GF-D8 (cell line): ENCODE results near the gene HK1.

Experiments
- DNase-seq: peaks from one replicate; lab custom pipeline; 2025; lab: John Stamatoyannopoulos, UW

Gene HK1

DNA sequence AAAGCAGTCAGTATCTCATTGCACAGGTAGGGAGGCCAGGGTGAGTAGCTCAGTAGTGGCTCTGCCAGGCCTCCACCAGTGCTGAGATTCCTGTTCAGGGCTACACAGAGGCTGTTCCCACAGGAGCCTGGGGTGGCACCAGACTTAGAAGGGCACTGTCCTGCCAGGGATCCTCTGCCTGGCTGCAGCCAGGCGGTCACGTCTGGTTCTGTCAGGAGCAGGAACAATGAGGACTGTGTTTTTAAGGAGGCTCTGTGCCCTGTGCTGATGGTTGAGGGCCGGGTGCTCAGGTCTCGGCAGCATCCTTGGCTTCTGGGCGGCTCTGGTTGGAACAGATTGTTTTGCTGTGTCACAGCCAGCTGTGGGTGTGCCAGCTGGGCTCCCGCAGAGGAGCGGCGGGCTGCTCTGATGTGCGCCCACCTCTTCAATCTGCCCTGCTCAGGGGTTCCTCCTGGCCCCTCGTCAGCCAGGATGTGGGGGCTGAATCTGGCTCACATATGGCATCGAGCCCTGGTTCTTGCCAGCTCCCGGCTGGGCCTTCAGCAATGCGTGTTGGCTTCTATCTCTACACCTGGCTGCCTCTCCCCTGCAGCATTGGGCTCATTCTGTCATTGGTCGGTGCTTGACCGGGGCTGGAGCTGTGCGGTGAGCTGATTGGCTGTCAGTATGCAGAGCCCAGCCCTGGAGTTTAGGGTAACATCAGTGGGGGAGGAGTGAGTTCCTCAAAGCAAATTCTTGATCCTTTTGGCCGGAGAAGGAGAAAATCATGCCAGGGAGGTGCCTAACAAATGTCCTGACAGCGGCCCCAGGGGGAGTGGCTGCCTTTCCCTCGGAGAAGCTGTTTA is 97.2 kb downstream of the HK1 start:
- no peak for DNase-seq

DNA sequence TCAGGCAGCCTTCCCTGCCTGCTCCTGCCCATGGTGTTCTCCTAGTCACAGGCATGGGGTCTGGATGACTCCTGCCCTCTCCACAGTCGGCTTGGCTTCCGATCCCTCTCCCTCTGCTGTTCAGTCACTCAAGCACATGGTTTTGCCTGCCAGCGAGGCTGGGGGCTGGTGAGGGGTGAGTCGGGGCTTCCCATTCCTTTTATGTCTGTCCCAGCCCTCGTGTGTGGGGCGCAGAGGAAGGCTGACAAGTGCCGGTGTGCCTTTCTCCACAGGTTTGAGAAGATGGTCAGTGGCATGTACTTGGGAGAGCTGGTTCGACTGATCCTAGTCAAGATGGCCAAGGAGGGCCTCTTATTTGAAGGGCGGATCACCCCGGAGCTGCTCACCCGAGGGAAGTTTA is 98.4 kb downstream of the HK1 start:
- DNase-seq, result no peak

DNA sequence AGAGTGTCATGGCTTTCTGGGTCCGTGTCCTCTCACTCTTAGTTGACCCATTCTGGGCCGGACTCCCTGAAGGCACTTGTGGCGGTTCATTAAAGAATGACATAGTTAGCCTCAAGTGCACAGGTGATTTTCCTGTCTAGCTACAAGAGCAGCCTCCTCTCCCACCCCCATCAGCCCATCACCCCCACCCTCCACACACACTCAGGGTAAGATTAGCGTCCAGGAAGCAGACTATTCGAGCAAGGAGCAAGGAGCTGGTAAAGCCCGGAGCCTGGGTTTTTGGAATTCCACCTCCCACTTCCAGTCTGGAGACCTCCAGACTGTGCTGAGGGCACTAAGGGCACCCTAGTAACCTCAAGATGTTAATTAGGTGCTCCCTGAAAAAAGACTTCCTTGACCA is 98.9 kb downstream of the HK1 start:
- DNase-seq, result no peak

DNA sequence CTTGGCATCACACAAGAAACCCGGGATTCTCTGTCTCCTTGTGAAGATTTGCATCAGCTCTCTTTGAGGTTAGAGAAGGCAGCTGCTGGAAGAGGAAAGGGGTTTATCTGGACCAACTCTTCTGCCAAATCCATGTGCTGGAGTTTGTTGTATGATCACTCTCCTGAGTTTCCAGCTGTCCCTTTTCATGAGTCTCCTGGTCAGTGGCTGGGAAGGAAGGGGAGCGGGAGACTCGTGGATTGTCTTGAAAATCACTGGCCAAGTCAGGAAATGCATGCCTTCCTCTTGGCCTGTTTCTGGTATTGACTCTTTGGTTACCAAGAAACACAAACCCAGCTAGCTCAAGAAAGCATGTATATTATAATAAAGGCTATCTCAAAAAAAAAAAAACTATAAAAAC is 99.6 kb downstream of the HK1 start:
- DNase-seq, result no peak

DNA sequence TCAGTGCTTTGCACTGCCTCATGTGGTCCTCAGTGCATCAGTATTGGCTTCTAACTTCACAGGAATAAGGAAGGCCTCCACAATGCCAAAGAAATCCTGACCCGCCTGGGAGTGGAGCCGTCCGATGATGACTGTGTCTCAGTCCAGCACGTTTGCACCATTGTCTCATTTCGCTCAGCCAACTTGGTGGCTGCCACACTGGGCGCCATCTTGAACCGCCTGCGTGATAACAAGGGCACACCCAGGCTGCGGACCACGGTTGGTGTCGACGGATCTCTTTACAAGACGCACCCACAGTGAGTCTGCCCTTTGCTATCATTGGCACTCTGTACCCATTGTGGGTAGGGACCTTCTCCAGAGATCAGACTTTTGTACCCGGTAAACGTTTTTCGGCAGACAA is 101.5 kb downstream of the HK1 start:
- DNase-seq, result no peak

DNA sequence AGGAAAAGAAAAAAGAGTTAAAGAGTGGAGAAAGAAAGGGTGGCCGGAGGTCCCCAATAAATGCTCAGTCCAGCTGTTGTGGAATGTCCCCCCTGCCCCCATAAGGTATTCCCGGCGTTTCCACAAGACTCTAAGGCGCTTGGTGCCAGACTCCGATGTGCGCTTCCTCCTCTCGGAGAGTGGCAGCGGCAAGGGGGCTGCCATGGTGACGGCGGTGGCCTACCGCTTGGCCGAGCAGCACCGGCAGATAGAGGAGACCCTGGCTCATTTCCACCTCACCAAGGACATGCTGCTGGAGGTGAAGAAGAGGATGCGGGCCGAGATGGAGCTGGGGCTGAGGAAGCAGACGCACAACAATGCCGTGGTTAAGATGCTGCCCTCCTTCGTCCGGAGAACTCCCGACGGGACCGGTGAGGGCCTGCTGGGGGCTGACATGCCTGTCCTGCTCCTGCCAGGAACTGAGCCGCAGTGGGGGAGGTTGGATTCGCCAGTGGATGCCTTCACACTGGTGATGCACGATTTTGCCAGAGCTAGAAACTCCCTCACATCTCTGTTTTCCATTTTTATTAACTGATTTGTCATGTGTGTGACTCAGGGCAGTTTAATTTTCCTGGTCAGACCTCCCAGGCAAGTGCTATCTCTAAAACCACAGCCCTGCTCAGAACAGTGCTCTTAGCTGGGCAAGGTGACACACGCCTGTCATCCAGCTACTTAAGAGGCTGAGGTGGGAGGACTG is 104.3 kb downstream of the HK1 start:
- no peak for DNase-seq

DNA sequence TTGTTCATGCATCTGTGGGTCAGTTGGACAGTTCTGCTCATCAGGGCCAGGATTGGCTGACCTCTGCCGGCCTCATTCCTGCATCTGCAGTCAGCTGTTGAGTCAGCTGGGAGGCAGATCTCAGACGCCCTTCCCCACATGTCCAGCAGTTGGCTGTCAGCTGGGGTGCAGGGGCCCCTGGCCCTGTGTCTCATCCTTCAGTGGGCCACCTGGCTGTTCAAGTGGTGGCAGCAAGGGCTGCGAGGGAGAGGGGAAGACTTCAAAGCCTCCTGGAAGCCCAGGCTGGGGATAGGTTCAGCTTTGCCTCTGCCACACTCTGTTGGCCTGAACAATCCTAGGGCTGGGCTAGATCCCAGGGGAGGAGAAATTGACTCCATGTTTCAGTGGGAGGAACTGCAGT is 105.3 kb downstream of the HK1 start:
- no peak for DNase-seq

DNA sequence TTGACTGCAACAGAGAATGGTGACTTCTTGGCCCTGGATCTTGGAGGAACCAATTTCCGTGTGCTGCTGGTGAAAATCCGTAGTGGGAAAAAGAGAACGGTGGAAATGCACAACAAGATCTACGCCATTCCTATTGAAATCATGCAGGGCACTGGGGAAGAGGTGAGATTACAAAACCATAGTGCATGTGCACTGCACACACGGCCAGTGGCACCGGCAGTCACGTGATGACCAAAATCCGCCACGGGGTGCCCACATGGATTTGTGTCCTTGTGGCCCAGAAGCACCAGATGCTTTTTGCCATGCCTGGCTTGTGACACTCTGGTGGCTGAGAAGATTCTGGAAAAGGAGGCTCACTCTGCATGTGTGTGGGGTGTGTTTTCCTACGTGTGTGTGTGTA is 106.0 kb downstream of the HK1 start:
- no peak for DNase-seq

DNA sequence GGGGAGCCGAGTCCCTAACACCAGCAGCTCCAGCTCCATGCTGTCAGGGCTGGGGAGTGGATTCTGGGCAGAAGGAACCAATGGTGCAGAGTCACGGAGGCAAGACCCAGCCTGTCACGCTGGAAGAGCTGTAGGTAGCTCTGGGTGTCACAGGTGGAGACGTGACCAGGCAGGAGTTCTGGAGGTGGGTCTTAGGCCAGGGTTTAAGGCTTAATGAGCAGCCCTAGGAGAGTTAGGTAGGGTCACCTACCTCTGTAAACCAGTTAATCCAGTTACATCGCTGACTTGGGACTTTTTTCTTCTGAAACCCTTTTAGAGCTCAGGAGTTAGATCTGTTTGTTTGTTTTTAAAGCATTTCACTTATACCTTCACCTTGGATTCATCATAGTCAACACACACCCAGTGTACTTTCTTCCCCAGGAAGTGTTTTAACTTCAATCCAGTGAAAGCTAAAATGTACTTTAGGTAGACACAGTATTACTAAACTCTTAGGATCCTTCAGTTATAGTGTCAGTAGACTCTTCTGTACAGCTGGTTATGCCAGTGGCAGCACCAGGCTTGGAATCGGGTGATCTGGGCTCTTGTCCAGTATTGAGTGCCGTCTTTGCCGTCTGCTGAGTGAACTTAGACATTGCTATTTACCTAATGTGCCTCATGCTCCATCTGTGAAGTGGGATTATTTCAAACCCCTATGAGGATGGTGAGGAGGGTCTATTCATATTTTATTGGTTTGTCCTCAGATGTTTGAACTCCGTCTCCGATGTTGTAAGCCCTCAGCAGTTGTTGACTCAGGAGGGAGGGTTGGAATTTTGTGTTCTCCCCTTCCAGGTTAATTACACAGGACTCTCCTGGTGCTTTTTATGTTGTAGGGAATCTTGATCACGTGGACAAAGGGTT is 107.4 kb downstream of the HK1 start:
- no peak for DNase-seq

DNA sequence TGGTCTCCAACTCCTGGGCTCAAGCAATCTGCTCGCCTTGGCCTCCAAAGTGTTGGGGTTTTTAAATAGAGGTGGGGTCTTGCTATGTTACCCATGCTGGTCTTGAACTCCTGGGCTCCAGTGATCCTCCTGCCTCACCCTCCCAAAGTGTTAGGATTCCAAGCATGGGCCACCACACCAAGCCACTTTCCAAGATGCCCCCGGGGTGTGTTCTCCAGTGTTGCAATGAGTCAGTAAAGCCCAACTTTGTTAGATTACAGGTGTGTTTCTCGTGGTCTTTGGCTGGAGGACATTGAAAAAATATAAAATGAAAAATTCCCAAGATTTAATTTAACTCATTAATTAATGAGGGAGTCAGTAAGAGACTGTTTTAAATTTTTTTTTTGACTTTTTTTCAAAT is 109.2 kb downstream of the HK1 start:
- no peak for DNase-seq

DNA sequence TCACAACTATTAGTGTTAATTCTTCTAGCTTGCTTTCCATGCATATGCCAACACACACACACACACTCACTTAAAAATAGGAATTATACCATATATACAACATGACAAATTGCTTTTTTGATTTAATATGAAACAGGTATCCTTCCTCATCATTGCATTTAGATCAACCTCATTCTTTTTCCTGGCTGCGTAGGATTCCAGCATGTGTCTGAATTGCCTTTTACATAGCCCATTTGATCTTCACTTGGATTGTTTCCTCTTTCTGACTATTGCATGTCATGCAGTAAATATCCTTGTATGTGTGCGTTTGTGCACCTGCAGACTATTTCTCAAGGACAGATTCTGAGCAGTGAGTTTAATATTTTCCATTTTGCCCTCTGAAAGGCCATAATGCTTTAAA is 110.2 kb downstream of the HK1 start:
- DNase-seq, result no peak

DNA sequence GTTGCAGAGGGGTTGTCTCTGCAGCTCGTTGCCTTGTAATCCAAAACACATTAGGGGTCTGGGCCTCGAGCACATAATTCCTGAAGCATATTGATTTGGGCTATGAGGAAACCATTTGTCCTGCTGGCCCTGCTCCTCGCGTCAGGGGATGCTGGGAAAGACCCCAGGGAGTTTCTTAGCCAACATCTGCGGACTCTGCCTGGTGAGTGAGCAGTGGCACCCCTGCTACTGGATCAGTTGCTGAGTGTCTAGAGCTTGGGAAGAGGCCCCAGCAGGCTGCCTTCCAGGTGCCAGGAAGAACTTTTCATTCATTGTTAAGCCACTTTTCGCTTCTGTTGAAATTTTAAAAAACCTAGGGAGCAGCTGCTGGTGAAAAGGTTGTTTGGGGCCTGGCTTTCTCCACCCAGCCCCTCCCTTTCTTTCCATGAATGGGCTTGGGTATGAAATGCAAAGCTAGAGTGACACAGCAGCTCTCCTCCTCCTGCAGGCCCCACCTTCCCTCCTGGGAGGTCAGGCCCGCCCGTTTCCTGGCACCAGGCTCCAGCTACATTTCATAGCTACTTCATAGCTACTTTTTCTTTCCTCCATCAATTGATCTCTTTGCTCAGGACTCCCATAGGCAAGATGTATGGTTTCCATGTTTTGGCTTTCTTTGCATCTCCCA is 111.7 kb downstream of the HK1 start:
- DNase-seq, result no peak

DNA sequence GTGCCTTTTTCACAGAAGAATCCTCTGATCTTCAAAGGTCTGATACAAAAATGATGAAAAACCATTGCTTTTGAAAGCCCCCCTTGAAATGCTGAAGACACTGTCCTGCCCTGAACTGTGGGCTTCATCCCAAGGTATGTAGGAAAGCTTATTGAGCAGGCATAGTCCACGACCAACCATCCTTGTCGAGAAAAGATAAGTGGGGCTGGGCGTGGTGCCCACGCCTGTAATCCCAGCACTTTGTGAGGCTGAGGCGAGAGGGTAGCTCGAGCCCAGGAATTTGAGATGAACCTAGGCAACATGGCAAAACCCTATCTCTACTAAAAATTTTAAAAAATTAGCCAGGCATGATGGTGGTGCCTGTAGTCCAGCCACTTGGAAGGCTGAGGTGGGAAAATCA is 112.9 kb downstream of the HK1 start:
- DNase-seq, result no peak

DNA sequence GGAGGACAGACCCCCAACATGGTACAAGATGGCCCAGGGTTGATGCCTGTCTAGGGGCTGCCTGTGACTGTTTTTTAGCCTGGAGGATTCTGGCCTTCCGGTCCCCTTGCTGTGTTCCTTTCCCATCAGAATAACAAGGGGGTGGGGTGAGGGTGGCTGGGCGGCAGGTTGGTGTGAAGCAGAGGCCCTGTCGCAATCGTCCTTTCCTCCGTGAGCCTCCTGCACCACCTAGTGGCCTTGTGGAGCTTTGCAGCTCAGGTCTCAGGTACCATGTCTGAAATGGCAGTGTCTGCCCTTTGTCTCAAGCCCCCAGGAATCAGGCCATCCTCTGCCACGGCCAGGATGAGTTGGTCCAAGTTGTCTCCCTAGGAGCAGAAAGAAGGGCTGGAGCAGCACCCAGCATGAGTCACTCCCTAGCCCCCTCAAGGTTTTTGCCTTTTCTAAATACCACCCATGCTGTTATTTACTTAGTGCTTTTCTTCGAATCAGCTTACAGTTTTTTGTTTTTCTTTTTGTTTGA is 114.2 kb downstream of the HK1 start:
- DNase-seq, result peak; percentile 43

DNA sequence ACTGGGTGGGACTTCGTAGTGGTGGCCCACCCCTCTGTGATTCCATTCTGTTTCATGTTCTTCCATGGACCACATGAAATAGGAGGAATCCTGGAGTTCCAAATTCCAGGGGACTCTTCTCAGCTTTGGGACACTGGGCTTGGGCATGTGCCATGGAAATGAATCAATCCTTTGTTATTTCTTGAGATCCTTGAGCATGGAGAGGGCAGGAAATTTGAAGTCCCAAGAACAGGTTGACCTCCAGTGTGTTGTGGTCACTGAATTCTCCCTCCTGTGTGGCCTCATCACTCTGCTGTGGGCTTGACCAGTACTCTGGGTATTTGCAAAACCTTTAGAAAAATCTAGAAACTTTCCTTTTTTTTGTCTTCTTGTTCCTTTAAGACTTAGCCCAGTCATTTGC is 115.7 kb downstream of the HK1 start:
- DNase-seq, result no peak

DNA sequence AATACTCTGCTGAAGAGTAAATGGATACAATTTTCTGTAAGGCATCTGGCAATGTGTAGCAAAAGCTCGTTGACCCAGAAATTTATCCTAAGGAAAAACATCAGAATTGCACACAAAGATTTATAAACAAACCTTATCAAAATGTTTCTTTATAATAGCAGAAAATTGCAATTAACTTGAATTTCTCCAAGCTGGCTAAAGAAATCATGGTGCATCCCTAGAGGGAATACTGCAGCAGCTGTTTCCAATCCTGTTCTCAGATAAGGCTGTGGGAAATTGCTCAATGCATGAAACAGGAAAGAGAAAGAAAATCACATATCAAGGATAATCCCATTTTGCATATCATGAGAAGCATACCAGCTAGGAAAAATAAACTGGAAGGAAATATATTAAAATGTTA is 119.7 kb downstream of the HK1 start:
- no peak for DNase-seq

DNA sequence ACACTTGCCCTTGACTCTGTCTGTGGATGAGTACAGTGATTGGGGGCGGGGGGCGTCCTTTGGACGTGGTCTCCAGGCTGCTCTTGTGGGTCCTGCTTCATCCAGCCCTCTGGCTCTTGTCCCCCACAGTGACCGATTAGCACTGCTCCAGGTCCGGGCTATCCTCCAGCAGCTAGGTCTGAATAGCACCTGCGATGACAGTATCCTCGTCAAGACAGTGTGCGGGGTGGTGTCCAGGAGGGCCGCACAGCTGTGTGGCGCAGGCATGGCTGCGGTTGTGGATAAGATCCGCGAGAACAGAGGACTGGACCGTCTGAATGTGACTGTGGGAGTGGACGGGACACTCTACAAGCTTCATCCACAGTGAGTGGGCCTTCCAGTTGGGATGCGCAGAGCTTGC is 120.2 kb downstream of the HK1 start:
- DNase-seq, result no peak

DNA sequence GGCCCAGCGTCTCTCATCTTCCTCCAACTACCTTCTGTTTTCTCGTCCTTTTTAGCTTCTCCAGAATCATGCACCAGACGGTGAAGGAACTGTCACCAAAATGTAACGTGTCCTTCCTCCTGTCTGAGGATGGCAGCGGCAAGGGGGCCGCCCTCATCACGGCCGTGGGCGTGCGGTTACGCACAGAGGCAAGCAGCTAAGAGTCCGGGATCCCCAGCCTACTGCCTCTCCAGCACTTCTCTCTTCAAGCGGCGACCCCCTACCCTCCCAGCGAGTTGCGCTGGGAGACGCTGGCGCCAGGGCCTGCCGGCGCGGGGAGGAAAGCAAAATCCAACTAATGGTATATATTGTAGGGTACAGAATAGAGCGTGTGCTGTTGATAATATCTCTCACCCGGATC is 122.6 kb downstream of the HK1 start:
- DNase-seq, result no peak

DNA sequence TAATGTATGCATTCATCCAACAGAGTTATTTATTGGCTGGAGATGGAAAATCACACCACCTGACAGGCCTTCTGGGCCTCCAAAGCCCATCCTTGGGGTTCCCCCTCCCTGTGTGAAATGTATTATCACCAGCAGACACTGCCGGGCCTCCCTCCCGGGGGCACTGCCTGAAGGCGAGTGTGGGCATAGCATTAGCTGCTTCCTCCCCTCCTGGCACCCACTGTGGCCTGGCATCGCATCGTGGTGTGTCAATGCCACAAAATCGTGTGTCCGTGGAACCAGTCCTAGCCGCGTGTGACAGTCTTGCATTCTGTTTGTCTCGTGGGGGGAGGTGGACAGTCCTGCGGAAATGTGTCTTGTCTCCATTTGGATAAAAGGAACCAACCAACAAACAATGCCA is 123.1 kb downstream of the HK1 start:
- no peak for DNase-seq

DNA sequence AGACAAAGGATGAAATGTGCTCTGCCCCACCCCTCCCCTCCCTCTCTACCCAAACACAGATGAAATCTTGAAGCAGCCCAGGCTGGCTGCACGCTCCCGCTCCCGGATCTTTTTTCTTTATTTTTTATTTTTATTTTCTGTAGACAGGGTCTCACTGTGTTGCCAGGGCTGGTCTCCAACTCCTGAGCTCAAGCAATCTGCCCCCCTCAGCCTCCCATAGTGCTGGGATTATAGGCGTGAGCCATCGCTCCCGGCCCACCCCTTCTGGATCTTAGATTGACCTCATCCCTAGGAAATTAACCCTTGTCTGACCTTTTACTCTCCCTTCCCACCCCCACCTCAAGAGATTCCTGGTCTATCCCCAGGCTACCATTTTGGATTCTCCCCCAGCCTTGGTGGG is 124.1 kb downstream of the HK1 start:
- DNase-seq, result no peak

DNA sequence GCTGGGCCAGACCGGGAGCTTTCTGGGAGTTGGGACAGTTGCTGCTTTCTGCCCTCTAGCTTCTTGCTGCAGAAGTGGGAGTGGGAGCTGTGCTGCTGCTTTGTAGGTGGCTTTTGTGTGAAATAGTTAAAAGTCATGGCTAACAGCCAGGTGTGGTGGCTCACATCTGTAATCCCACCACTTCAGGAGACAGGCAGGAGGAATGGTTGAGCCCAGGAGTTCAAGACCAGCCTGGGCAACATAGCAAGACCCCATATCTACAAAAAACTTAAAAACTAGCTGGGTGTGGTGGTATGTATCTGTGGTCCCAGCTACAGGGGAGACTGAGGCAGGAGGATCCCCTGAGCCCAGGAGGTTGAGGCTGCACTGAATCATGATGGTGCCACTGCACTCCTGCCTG is 124.8 kb downstream of the HK1 start:
- no peak for DNase-seq

DNA sequence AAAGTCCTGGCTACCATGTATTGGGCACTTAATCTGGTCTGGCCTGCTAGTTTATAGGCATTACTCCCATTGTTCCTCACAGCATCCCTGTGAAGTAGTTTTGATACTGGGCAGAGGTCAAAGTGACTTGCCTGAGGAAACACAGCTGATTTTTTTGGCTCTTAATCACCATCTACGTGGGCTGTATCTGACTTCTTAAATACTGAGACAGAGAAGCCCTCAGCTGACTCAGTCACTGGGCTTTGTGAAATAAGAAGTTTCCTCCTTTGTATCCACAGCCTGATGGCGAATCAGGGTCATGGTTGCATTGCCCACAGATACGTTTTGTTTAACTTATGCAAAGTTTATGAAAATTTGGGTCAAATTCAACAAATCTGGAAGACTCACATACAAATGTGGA is 125.2 kb downstream of the HK1 start:
- DNase-seq, result no peak
